ENCODE results near the gene NANS. TPM values are rescaled to one million over a fixed set of nuclear protein-coding genes. Genes with fewer than 3 reads are reported as not detected.
A peak's percentile ranks its signal among the peaks of the same experiment; 100 is the strongest.

Gene NANS
- total and polyA plus RNA-seq, 2 of the 8 experiments (the other 6 are each of a cell fraction or from before 2014, with no cell fraction given), result 56.5 to 67.3 TPM

- no peaks in the 10 kb centered on the region for H3K9me3 ChIP-seq (ENCODE audit: insufficient read depth in 2 of 2, low read depth in 1 of 2, low read length in 1 of 2)
- H3K79me2 ChIP-seq (ENCODE audit: control insufficient read depth in 1 of 2, insufficient read depth in 2 of 2, low read length in 2 of 2), result no peaks in the 10 kb centered on the region; a peak in 1 of 4 replicates
- peak in 1 of 2 experiments; percentile 94 for DNase-seq (ENCODE audit: low read depth in 1 of 2, low spot score in 2 of 2)
- no peak overlapping the region for H3K4me3 ChIP-seq (ENCODE audit: extremely low read depth in 1 of 4, insufficient read depth in 2 of 4, low read depth in 3 of 4, low read length in 4 of 4)
- no peak overlapping the region for H3K9ac ChIP-seq (replicated peaks in 1 of 4; ENCODE audit: extremely low read depth in 1 of 4, low read depth in 3 of 4, low read length in 3 of 4)
- H4K8ac ChIP-seq (ENCODE audit: extremely low read depth, insufficient read depth, low read length), result no peak overlapping the region
- H3K79me1 ChIP-seq (ENCODE audit: low read depth, low read length), result 0 out of 2 replicates have a peak, but pooled peaks cover 3% of the 10 kb centered on the region
- H2BK5ac ChIP-seq (ENCODE audit: low read depth, low read length), result peak overlapping the region; percentile 56; the same call in 1 of the 2 replicates
- no peak overlapping the region for H3K23ac ChIP-seq (ENCODE audit: insufficient read length)
- H3K4me2 ChIP-seq (ENCODE audit: insufficient read depth in 1 of 2, low read depth in 2 of 2, low read length in 2 of 2), result no peak overlapping the region
- peaks cover 1 to 6% of the 10 kb centered on the region in 2 experiments for H4K20me1 ChIP-seq (replicated peaks in 1 of 2; ENCODE audit: control insufficient read depth in 1 of 2, insufficient read depth in 2 of 2, low read length in 2 of 2)
- no peak overlapping the region for H3K27ac ChIP-seq (ENCODE audit: low read depth, low read length)
- H3K14ac ChIP-seq (ENCODE audit: insufficient read length), result no peak overlapping the region
- CTCF ChIA-PET (ENCODE audit: partially characterized antibody), result interaction anchor here (0.6 to 2.4 kb wide), 45 partner anchors 10 to 401 kb away, joined by 3 to 29 read pairs (median 4); partner anchors contain the start of gene CORO2A
- no peaks in the 10 kb centered on the region; a peak in 1 of 8 replicates for H3K36me3 ChIP-seq (ENCODE audit: control insufficient read depth in 2 of 4, insufficient read depth in 4 of 4, low read length in 3 of 4)
- H2BK20ac ChIP-seq (ENCODE audit: low read length), result no peak overlapping the region
- WGBS, 2 experiments (ENCODE audit: extremely low coverage in 1 of 2, insufficient coverage in 1 of 2, insufficient read length in 1 of 2, insufficient replicate concordance in 2 of 2, low coverage in 1 of 2, low lambda C conversion rate in 2 of 2, missing lambda C conversion rate in 1 of 2), result 28% methylated on average over 13 of the region's 13 CpGs; no CpG with 5 or more reads in 1 of the 2 experiments
- H2AFZ ChIP-seq (ENCODE audit: low read length), result no peak overlapping the region
- peaks cover 0 to 11% (median 6%) of the 10 kb centered on the region in 4 experiments; a peak in 4 of 7 replicates for H3K4me1 ChIP-seq (replicated peaks in 1 of 4; ENCODE audit: control insufficient read depth in 3 of 4, insufficient read depth in 4 of 4, low read length in 3 of 4)
- no peak overlapping the region for H4K91ac ChIP-seq (replicated peaks; ENCODE audit: insufficient read length, low read length)
- FAIRE-seq, result peak; percentile 19
- H3K56ac ChIP-seq (replicated peaks; ENCODE audit: insufficient read length, low read depth, low read length), result no peak overlapping the region
- H2BK120ac ChIP-seq (replicated peaks; ENCODE audit: low read depth, low read length), result no peak overlapping the region
- H4K5ac ChIP-seq (ENCODE audit: insufficient read length, low read depth, low read length), result no peak overlapping the region
- H3K23me2 ChIP-seq (ENCODE audit: low read depth, low read length), result no peaks in the 10 kb centered on the region
- H3K4ac ChIP-seq (replicated peaks; ENCODE audit: insufficient read length, low read depth, low read length), result peak overlapping the region; percentile 19
- 0 out of 2 replicates have a peak overlapping the region, but pooled peaks have one; percentile 61 for H2BK15ac ChIP-seq (ENCODE audit: low read length)
- H2AK5ac ChIP-seq (ENCODE audit: low read depth, low read length), result no peak overlapping the region
- POLR2A ChIA-PET (ENCODE audit: partially characterized antibody), result interaction anchor here (0.6 to 1.3 kb wide), 3 partner anchors 17 to 191 kb away, joined by 3 to 4 read pairs (median 4); partner anchors contain the start of gene TBC1D2
- H2BK12ac ChIP-seq (ENCODE audit: low read depth, low read length), result no peak overlapping the region
- 0 out of 2 replicates have a peak overlapping the region, but pooled peaks have one; percentile 65 for H3K18ac ChIP-seq (ENCODE audit: extremely low read depth, low read length)
- no peaks in the 10 kb centered on the region for H3K27me3 ChIP-seq (replicated peaks in 1 of 4; ENCODE audit: control insufficient read depth in 3 of 4, extremely low read depth in 1 of 4, insufficient read depth in 3 of 4, low read length in 3 of 4)
- TF ChIP-seq GABPA (IDR thresholded peaks at IDR 0.05; ENCODE audit: borderline replicate concordance, insufficient read depth, low read length) (no peak), CTCF (IDR thresholded peaks at IDR 0.05; ENCODE audit: control extremely low read depth in 1 of 3, insufficient read depth in 1 of 3, low read depth in 1 of 3, low read length in 3 of 3) (peak; percentile 68 to 92 (median 86)), POLR2A (IDR thresholded peaks at IDR 0.05; ENCODE audit: control extremely low read depth in 1 of 2, low read depth in 2 of 2, low read length in 2 of 2) (no peak), KDM4A (IDR thresholded peaks at IDR 0.05; ENCODE audit: low read depth, low read length, severe bottlenecking) (no peak), FOSL1 (IDR thresholded peaks at IDR 0.05; ENCODE audit: insufficient read depth, low read depth, low read length) (no peak), GTF2F1 (IDR thresholded peaks at IDR 0.05; ENCODE audit: borderline replicate concordance, low read depth, low read length) (no peak), E2F6 (IDR thresholded peaks at IDR 0.05) (0 out of 2 replicates have a peak, but pooled peaks have one; percentile 16)
Measured at GRCh38 chr9:98074115-98074990, 17.8 kb downstream of the NANS start.
